A549 treated with AZD9567 at 1 μM for 4 hours (cell line): Measurements from ENCODE around the gene PALM3. TPM values are rescaled to one million over a fixed set of nuclear protein-coding genes. Genes with fewer than 3 reads are reported as not detected.

Experiments
- total RNA-seq: library from RNA; stranded (reverse); fragments of 200-300 nt; extraction: Qiagen RNA extraction; gene quantifications from 5 replicates; pipeline ENCODE4 v1.2.3, GENCODE V29; 2022; ENCODE audit not compliant: insufficient read depth

The PALM3 gene, protein sequence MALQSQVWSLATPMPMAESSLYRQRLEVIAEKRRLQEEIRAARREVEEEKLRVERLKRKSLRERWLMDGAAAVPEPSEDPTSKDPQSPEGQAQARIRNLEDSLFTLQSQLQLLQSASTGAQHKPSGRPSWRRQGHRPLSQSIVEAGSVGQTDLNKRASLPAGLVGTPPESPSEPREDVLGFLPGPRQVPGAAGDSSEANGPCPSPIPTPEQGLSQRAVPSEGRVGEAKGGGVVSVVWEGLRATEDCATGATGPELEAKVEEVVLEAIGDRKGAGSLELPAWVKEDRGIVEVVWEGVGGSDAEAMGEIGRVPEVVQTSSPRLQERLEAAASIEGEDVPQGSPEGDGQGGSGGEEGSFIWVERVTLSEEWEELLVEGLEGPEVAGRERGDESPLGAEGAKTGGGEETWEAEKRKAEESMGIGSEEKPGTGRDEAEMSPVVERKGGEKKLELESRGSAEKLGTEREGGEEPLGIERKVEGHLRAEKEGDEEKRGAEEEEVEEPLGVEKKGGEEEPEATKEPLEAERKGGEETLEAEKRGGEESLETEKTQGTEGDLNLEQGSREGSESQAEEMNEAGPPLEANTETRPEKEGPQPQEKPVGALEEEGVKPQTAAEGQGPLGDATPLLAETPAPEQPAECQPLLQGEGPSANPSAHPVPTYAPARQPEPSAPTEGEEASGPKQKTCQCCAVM
- 1.6 to 2.4 TPM (median 2.3 TPM) in 5 replicates for total RNA-seq

DNA sequence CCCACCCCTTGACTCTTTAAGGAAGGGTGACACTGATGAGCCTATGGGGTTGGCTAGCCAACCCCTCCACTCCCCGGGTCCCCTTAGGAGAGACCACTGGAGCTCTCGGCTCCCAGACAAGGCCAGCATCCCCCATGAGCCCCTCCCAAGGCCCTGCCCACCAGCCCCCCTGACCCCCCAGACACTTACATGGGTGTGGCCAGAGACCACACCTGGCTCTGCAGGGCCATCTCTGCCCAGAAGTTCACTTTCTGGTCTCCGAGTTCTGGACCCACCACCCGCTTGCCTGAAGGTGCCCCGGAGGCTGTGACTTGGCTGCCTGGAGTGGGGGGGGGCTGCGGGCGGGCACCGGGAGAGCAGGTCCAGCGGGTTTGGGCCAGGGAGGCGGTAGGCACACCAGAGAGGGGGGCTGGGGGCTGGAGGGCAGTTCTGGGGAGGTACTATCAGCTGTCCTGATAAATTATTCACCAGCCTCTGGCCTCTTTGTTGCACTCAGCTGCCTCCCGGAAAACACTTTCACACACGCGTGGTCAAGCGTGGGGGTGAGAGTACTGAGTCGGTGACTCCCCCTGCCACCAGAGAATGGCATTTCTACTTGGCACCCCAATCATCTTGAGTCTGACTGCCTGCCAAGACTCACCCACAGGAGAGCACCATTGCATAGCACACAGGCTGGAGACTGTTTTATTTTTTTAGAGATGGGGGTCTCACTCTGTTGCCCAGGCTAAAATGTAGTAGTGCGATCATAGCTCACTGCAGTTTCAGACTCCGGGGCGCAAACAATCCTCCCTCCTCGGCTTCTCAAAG is at the start of gene PALM3:
TSS of gene PALM3 (minus strand) at position 326 of the 807 bp plus-strand sequence. CDS start at position 230, 96 bp downstream.

GRCh38 chr19:14090509-14091080 is 28.7 kb upstream of the PALM3 start, which contains the start of gene SAMD1:
TSS of gene SAMD1 (minus strand) at chr19:14090751.

GRCh38 chr19:14085309-14085995 is 23.6 kb upstream of the PALM3 start, which contains the start of gene C19orf67:
TSS of gene C19orf67 (minus strand) at chr19:14085783. CDS start at chr19:14085627, 156 bp downstream.

GRCh38 chr19:14072535-14073260 is 10.8 kb upstream of the PALM3 start, which contains the start of gene MISP3:
TSS of gene MISP3 (plus strand) at chr19:14072786. CDS start at chr19:14073310, 524 bp downstream.

DNA sequence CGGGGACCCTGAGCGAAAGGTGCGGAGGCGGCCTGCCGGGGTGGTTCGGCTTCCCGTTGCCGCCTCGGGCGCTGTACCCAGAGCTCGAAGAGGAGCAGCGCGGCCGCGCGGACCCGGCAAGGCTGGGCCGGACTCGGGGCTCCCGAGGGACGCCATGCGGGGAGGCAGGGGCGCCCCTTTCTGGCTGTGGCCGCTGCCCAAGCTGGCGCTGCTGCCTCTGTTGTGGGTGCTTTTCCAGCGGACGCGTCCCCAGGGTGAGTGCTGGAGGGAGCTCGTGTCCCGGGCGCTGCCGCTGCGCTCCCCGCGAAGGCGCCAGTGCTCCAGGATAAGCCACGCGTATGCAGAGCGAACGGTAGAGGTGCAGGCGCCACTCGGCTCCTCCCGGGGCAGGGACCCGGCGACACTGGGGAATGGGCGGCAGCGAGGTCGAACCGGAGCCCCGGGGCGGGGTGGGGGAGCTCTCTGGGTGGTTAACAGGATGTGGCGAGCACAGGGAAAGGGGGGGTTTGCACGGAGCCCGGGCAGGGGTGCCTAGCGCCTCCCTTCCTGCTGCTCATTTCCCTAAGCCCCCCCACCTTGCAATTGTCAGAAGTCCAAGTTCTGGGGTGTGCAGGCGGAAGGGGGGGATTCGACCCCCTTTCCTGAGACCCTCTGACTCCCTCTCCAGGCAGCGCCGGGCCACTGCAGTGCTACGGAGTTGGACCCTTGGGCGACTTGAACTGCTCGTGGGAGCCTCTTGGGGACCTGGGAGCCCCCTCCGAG is 30.0 kb downstream of the PALM3 start, which contains the start of gene IL27RA:
TSS of gene IL27RA (plus strand) at position 44 of the 762 bp plus-strand sequence. CDS start at position 155, 111 bp downstream.

GRCh38 chr19:14027856-14028450 is 33.9 kb downstream of the PALM3 start, which contains the start of gene RLN3:
TSS of gene RLN3 (plus strand) at chr19:14028148. CDS start at chr19:14028205, 57 bp downstream.

GRCh38 chr19:14006085-14006765 is 55.7 kb downstream of the PALM3 start, which contains the start of gene RFX1:
TSS of gene RFX1 (minus strand) at chr19:14006320. CDS start at chr19:13993843, 12,477 bp downstream.

Other genes with a start within 250 kb of the PALM3 start
- gene NANOS3, start 184.9 kb downstream of the PALM3 start, total RNA-seq = 2.3 to 3.1 TPM (median 2.5 TPM) in 4 of 5 replicates, not detected in the other
- gene BRME1, start 156.0 kb downstream of the PALM3 start, total RNA-seq = 0.08 to 0.55 TPM (median 0.37 TPM) in 4 of 5 replicates, not detected in the other
- gene CC2D1A, start 155.9 kb downstream of the PALM3 start, total RNA-seq = 8.2 to 10.9 TPM (median 9.5 TPM) in 5 replicates
- gene PODNL1, start 123.7 kb downstream of the PALM3 start, total RNA-seq = 1.1 to 4.3 TPM (median 1.5 TPM) in 5 replicates
- gene DCAF15, start 109.6 kb downstream of the PALM3 start, total RNA-seq = 14.7 to 22.8 TPM (median 21.9 TPM) in 5 replicates
- gene RFX1, start 55.8 kb downstream of the PALM3 start, total RNA-seq = 2.5 to 5.8 TPM (median 5.0 TPM) in 5 replicates
- not detected in 5 replicates for gene RLN3, start 33.9 kb downstream of the PALM3 start, total RNA-seq
- 7.7 to 9.5 TPM (median 9.1 TPM) in 5 replicates for gene IL27RA, start 30.3 kb downstream of the PALM3 start, total RNA-seq
- 3.9 to 4.9 TPM (median 4.5 TPM) in 4 of 5 replicates, not detected in the other for gene MISP3, start 10.7 kb upstream of the PALM3 start, total RNA-seq
- gene C19orf67, start 23.7 kb upstream of the PALM3 start, total RNA-seq = not detected in 5 replicates
- gene SAMD1, start 28.7 kb upstream of the PALM3 start, total RNA-seq = 28.7 to 39.0 TPM (median 35.6 TPM) in 5 replicates
- gene PRKACA, start 55.7 kb upstream of the PALM3 start, total RNA-seq = 30.4 to 51.2 TPM (median 33.2 TPM) in 5 replicates
- 24.6 to 35.1 TPM (median 34.0 TPM) in 5 replicates for gene ASF1B, start 74.5 kb upstream of the PALM3 start, total RNA-seq
- gene ADGRL1, start 144.1 kb upstream of the PALM3 start, total RNA-seq = 3.6 to 11.0 TPM (median 4.3 TPM) in 5 replicates